HUES6 (cell line): ENCODE data around the gene MIA3.
"Not testable (repeated sequence)": the region's sequence is repeated elsewhere in the genome, so short reads cannot be mapped to it uniquely, and the experiment has no call there.

Experiments used
- H3K27ac ChIP-seq: 2 replicates; pipeline ENCODE4 v1.7.0; 2013; ENCODE audit warnings: low read depth, mild to moderate bottlenecking, low read length, inconsistent platforms
- H3K27me3 ChIP-seq: 2 replicates; pipeline ENCODE4 v1.6.1; 2013; ENCODE audit warnings: low read length; ENCODE audit not compliant: control insufficient read depth, insufficient read depth
- H3K36me3 ChIP-seq: 2 replicates; pipeline ENCODE4 v1.6.1; 2013; ENCODE audit warnings: low read length; ENCODE audit not compliant: control insufficient read depth, insufficient read depth
- H3K4me1 ChIP-seq: 2 replicates; pipeline ENCODE4 v1.6.1; 2013; ENCODE audit warnings: low read length; ENCODE audit not compliant: control insufficient read depth, insufficient read depth
- H3K4me3 ChIP-seq: 2 replicates; pipeline ENCODE4 v1.5.1; 2013; ENCODE audit warnings: low read depth, low read length
- H3K9ac ChIP-seq: one replicate; pipeline ENCODE4 v1.6.1; 2013; ENCODE audit warnings: mild to moderate bottlenecking, low read length
- H3K9me3 ChIP-seq: 2 replicates; pipeline ENCODE4 v1.6.1; 2013; ENCODE audit warnings: low read depth, low read length; ENCODE audit not compliant: control insufficient read depth, insufficient read depth

Gene MIA3

DNA sequence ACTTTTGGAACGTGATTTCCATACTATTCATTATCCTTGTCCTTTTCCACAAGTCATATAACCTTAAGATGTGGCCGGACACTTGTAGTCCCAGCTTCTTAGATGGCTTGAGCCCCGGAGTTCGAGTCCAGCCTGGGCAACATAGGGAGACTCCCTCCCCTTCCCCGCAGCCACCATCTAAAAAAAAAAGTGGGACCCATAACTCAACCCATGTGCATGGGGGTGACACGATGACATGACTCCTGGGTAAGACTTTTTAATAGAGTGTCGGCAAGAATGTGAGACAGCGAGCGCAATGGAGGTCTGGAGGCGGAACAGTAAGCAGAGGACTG is 25.7 kb downstream of the MIA3 start:
- H3K27ac ChIP-seq: peak overlapping the region; percentile 86
- peak overlapping the region; percentile 97 for H3K4me3 ChIP-seq
- H3K27me3 ChIP-seq: no peaks in the 10 kb centered on the region
- peaks cover 29% of the 10 kb centered on the region for H3K36me3 ChIP-seq
- H3K4me1 ChIP-seq: no peaks in the 10 kb centered on the region; the same call in 1 of the 2 replicates
- peak overlapping the region; percentile 97 for H3K9ac ChIP-seq
- no peaks in the 10 kb centered on the region for H3K9me3 ChIP-seq

GRCh38 chr1:222643938-222644635 is 26.2 kb downstream of the MIA3 start:
- Histone ChIP-seq H3K9me3 (no peaks in the 10 kb centered on the region), H3K4me1 (no peaks in the 10 kb centered on the region; the same call in 1 of the 2 replicates), H3K36me3 (peaks cover 28% of the 10 kb centered on the region), H3K27me3 (no peaks in the 10 kb centered on the region), H3K9ac (peak overlapping the region; percentile 97), H3K4me3 (peak overlapping the region; percentile 97), H3K27ac (peak overlapping the region; percentile 86)

- Histone ChIP-seq H3K36me3 (peaks cover 27% of the 10 kb centered on the region), H3K4me3 (peak overlapping the region; percentile 97), H3K27me3 (no peaks in the 10 kb centered on the region), H3K27ac (no peak overlapping the region), H3K9me3 (no peaks in the 10 kb centered on the region), H3K4me1 (no peaks in the 10 kb centered on the region; the same call in 1 of the 2 replicates), H3K9ac (peak overlapping the region; percentile 97)
Observed at GRCh38 chr1:222644636-222644980, 26.7 kb downstream of the MIA3 start.

DNA sequence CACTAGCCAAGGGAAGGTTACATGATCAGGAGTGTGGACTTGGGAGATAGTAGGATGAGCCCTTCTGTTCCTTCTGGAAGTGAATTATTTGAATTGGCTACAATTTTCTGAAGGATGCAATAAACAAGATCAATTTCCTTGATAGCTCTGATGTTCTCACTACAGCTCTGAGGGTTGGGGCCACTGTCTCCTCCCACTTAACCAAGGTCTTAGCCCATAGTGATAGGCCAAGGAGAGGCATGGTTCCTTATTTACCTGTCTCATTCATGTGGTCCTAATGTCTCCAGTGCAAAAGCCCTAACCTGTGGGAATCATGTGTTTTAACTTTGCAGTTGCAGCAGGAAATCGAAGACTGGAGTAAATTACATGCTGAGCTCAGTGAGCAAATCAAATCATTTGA is 34.8 kb downstream of the MIA3 start:
- H3K27me3 ChIP-seq: no peaks in the 10 kb centered on the region
- no peak overlapping the region for H3K27ac ChIP-seq
- H3K9me3 ChIP-seq: no peaks in the 10 kb centered on the region
- H3K4me3 ChIP-seq: no peak overlapping the region
- peaks cover 86% of the 10 kb centered on the region for H3K36me3 ChIP-seq
- no peaks in the 10 kb centered on the region for H3K4me1 ChIP-seq
- no peak overlapping the region for H3K9ac ChIP-seq

GRCh38 chr1:222653178-222653827 is 35.4 kb downstream of the MIA3 start:
- Histone ChIP-seq H3K9ac (no peak overlapping the region), H3K4me3 (no peak overlapping the region), H3K27me3 (no peaks in the 10 kb centered on the region), H3K4me1 (no peaks in the 10 kb centered on the region), H3K36me3 (peaks cover 92% of the 10 kb centered on the region), H3K27ac (no peak overlapping the region), H3K9me3 (no peaks in the 10 kb centered on the region)

GRCh38 chr1:222654849-222655248 is 37.0 kb downstream of the MIA3 start:
- no peaks in the 10 kb centered on the region for H3K27me3 ChIP-seq
- H3K4me3 ChIP-seq: no peak overlapping the region
- H3K27ac ChIP-seq: no peak overlapping the region
- H3K4me1 ChIP-seq: no peaks in the 10 kb centered on the region
- H3K36me3 ChIP-seq: peaks cover 97% of the 10 kb centered on the region
- no peaks in the 10 kb centered on the region for H3K9me3 ChIP-seq
- H3K9ac ChIP-seq: no peak overlapping the region

- no peaks in the 10 kb centered on the region for H3K9me3 ChIP-seq
- peaks cover 95% of the 10 kb centered on the region for H3K36me3 ChIP-seq
- H3K4me1 ChIP-seq: no peaks in the 10 kb centered on the region
- H3K27me3 ChIP-seq: no peaks in the 10 kb centered on the region
- H3K27ac ChIP-seq: no peak overlapping the region
- no peak overlapping the region for H3K4me3 ChIP-seq
- no peak overlapping the region for H3K9ac ChIP-seq
Observed at GRCh38 chr1:222656391-222657155, 38.7 kb downstream of the MIA3 start.

- H3K36me3 ChIP-seq: peaks cover 95% of the 10 kb centered on the region
- H3K4me1 ChIP-seq: no peaks in the 10 kb centered on the region
- H3K9ac ChIP-seq: no peak overlapping the region
- H3K27ac ChIP-seq: no peak overlapping the region
- H3K4me3 ChIP-seq: no peak overlapping the region
- no peaks in the 10 kb centered on the region for H3K27me3 ChIP-seq
- H3K9me3 ChIP-seq: no peaks in the 10 kb centered on the region
Observed at GRCh38 chr1:222657899-222658298, 40.0 kb downstream of the MIA3 start.

DNA sequence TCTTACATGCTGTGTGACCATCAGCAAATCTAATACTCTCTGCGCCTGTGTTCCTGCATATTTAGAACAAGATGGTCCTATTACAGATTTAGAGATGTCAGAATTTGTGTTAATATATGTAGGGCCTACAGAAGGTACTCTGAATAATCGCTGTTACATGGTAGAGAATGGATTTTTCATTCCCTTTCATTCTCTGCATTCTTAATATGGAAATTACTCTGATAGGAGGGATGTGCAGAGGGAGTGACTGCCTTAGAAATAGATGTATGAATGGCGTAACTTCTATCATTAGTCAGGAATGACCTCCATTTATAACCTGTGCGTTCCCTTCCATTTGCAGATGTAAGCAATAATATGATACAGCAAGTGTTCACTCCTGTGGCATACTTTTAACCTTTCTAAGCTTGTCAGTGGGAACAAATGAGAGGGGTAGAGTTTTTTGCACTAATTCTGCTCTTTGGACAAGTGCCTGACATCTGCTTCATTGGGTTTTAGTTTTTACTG is 45.6 kb downstream of the MIA3 start:
- Histone ChIP-seq H3K4me1 (no peaks in the 10 kb centered on the region), H3K9ac (no peak overlapping the region), H3K4me3 (no peak overlapping the region), H3K27me3 (no peaks in the 10 kb centered on the region), H3K27ac (no peak overlapping the region), H3K9me3 (no peaks in the 10 kb centered on the region), H3K36me3 (peaks cover 93% of the 10 kb centered on the region)

- H3K4me3 ChIP-seq: no peak overlapping the region
- peaks cover 82% of the 10 kb centered on the region for H3K36me3 ChIP-seq
- H3K4me1 ChIP-seq: no peaks in the 10 kb centered on the region
- H3K27ac ChIP-seq: no peak overlapping the region
- H3K9me3 ChIP-seq: no peaks in the 10 kb centered on the region
- H3K9ac ChIP-seq: no peak overlapping the region
- no peaks in the 10 kb centered on the region for H3K27me3 ChIP-seq
Observed at GRCh38 chr1:222665964-222666363, 48.1 kb downstream of the MIA3 start.

DNA sequence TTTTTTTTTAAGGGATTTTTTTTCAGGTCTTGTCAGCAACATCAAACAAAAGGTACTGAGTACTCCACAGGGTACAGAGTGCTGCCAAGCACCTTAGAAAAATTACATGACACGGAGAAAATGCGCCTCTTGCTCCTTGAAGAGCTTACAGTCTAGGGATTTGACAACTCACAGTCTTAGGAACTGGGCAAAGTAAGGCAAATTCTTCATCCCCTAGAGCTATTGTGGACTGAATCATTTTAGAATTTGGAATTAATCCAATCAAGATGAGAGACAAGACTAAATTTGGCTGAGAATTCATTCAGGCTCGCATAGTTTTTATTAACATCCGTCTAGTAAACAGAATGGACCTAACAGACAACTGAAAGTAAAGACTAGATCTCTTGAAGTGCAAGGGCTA is 50.3 kb downstream of the MIA3 start:
- H3K36me3 ChIP-seq: peaks cover 80% of the 10 kb centered on the region
- H3K9me3 ChIP-seq, H3K27me3 ChIP-seq, H3K9ac ChIP-seq, H3K4me1 ChIP-seq, H3K27ac ChIP-seq, H3K4me3 ChIP-seq: not testable (repeated sequence)
